Esophagus squamous epithelium (tissue), 5 donors: ENCODE measurements around the gene THBS3. TPM values are rescaled to one million over a fixed set of nuclear protein-coding genes. Genes with fewer than 3 reads are reported as not detected.

Experiments
- DNase-seq: peaks from one replicate; lab custom pipeline; 2025; lab: John Stamatoyannopoulos, UW
- H3K27ac ChIP-seq, 4 donors: fragments of 200-600 bp; sonication (generic); one replicate each; pipeline ENCODE4 v1.5.1; 2016 to 2019; ENCODE audit warnings: mild to moderate bottlenecking in 1 of 4
- H3K27me3 ChIP-seq, 4 donors: fragments of 200-600 bp; sonication (generic); 1 replicate in 3 of 4; 2 replicates in 1 of 4; pipeline versions ENCODE4 v1.5.1 to v1.6.0; 2017 to 2021; ENCODE audit warnings: antibody characterized with exemption in 1 of 4
- H3K36me3 ChIP-seq, 3 donors: fragments of 200-600 bp; sonication (generic); one replicate each; pipeline ENCODE4 v1.5.1; 2016 to 2019
- H3K4me1 ChIP-seq, 3 donors: fragments of 200-600 bp; sonication (generic); one replicate each; pipeline ENCODE4 v1.5.1; 2017 to 2019
- H3K4me3 ChIP-seq, 4 donors: fragments of 200-600 bp; sonication (generic); 1 replicate in 3 of 4; 2 replicates in 1 of 4; pipeline ENCODE4 v1.5.1; 2016 to 2019; ENCODE audit warnings: mild to moderate bottlenecking in 2 of 4, moderate library complexity in 1 of 4
- H3K9me3 ChIP-seq, 3 donors: fragments of 200-600 bp; sonication (generic); one replicate each; pipeline ENCODE4 v1.5.1; 2016 to 2019
- CTCF ChIP-seq, 6 experiments: fragments of 450-650 bp in 4 of 6; fragments of 200-600 bp in 2 of 6; sonication (generic) in 2 of 6; IDR thresholded peaks; one replicate each; pipeline ENCODE4 v1.5.1; 2016 to 2019; ENCODE audit warnings: antibody characterized with exemption in 6 of 6, mild to moderate bottlenecking in 4 of 6, moderate library complexity in 4 of 6
- POLR2A ChIP-seq, 4 donors: fragments of 450-650 bp; IDR thresholded peaks; one replicate each; pipeline ENCODE4 v1.6.1; 2017; ENCODE audit warnings: antibody characterized with exemption in 4 of 4, mild to moderate bottlenecking in 4 of 4, moderate library complexity in 3 of 4
- WGBS, 2 donors: methylation state at CpG; one replicate each; pipeline ENCODE4 v1.1.5; 2018; 5-methylcytosine and 5-hydroxymethylcytosine counted together
- intact Hi-C: fragments of 100-400 bp; cut with DNase I; formaldehyde crosslinking; loops from one replicate; pipeline ENCODE4 v1.15.0; 2022
- total RNA-seq, 4 donors: library from RNA; depleted of rRNA; stranded (reverse); fragments of >200 nt; gene quantifications; one replicate each; pipeline ENCODE4 v1.1.0, GENCODE V29; 2016
- donor health status: DM: yes; HTN: yes; CAD: no.

The THBS3 gene
- total RNA-seq, 4 donors from 2014 or later, result 8.7 to 18.5 (median 11.1) TPM

GRCh38 chr1:155171836-155172731 is 35.6 kb downstream of the THBS3 start:
- TF ChIP-seq POLR2A (IDR thresholded peaks at IDR 0.05), result no peak
- no peak for TF ChIP-seq CTCF (IDR thresholded peaks at IDR 0.05)
- H3K27me3 ChIP-seq, result peaks cover 0 to 29% (median 0%) of the 10 kb centered on the region in 4 donors
- peaks cover 26 to 58% (median 34%) of the 10 kb centered on the region in 3 donors for H3K4me1 ChIP-seq
- H3K36me3 ChIP-seq, result peaks cover 0 to 24% (median 13%) of the 10 kb centered on the region in 3 donors
- intact Hi-C loops, result no loop called here
- 43% methylated on average over 8 of the region's 8 CpGs for WGBS, 2 donors
- DNase-seq, result no peak
- peak overlapping the region; percentile 82 to 96 (median 94) for H3K4me3 ChIP-seq
- H3K9me3 ChIP-seq, result no peaks in the 10 kb centered on the region
- peak overlapping the region; percentile 92 to 99 (median 96) for H3K27ac ChIP-seq

GRCh38 chr1:155170806-155171205 is 36.9 kb downstream of the THBS3 start:
- 87 to 95% methylated on average over 5 to 7 of the region's 7 CpGs for WGBS, 2 donors
- TF ChIP-seq CTCF (IDR thresholded peaks at IDR 0.05), result no peak
- no peak for TF ChIP-seq POLR2A (IDR thresholded peaks at IDR 0.05)
- peaks cover 0 to 35% (median 0%) of the 10 kb centered on the region in 4 donors for H3K27me3 ChIP-seq
- no peak overlapping the region for H3K4me3 ChIP-seq
- peaks cover 0 to 24% (median 13%) of the 10 kb centered on the region in 3 donors for H3K36me3 ChIP-seq
- H3K27ac ChIP-seq, result no peak overlapping the region
- H3K4me1 ChIP-seq, result peaks cover 24 to 60% (median 32%) of the 10 kb centered on the region in 3 donors
- no peak for DNase-seq
- H3K9me3 ChIP-seq, result no peaks in the 10 kb centered on the region
- intact Hi-C loops, result no loop called here

DNA sequence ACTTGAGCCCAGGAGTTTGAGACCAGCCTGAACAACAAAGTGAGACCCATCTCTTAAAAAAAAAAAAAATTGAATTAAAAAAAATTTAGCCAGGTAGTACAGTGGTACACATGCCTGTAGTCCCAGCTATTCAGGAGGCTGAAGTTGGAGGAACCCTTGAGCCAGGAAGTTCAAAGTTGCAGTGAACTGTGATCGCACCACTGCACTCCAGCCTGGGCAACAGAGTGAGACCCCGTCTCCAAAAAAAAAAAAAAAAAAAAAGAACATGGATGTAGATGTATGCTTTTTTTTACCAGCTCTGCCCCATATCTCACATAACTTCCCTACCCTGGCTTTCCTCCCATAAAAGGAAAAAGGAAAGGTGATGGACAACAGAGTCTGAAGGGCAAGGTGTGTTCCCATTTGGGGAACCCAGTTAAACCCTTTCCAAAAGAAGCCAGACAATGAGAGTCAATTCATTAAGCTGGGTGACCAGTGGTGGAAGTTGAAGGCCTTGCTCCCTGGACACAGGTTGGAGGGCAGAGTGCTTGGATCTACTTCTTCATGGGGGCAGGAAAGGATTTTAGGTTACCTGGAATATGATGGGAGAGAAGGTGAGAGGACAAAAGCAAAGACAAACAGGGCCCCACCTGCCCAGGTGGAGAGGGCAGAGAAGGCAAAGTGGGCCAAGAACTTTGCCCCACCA is 37.5 kb downstream of the THBS3 start:
- WGBS, 2 donors, result 75 to 88% methylated on average over 2 of the region's 2 CpGs
- DNase-seq, result no peak
- H3K4me1 ChIP-seq, result peaks cover 24 to 62% (median 32%) of the 10 kb centered on the region in 3 donors

DNA sequence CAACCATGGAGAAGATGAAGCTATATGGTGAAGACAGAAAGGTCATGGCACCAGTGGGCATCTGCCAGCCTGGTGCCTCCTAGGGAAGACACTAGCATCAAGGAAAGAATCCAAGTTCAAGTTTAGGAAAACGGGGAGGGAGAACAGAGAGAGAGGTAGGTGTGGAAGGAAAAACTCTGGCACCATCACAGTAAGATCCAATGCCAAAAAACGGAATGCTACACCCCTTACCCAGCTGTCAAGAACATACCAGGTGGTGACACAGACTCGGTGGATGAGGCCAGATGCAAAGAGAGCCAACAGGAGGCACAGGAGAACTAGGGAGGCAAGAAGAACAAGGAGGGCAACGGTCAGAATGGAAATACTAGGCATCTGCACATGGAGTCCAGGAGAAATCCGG is 38.2 kb downstream of the THBS3 start:
- intact Hi-C loops, result loop anchor here (2.0 kb wide), 1 partner anchor 77 kb away; no protein-coding TSS in a partner anchor
- TF ChIP-seq CTCF (IDR thresholded peaks at IDR 0.05), result no peak
- no peak for TF ChIP-seq POLR2A (IDR thresholded peaks at IDR 0.05)
- Histone ChIP-seq H3K27me3 (peaks cover 0 to 22% (median 0%) of the 10 kb centered on the region in 4 donors), H3K27ac (no peak overlapping the region), H3K4me3 (no peak overlapping the region), H3K9me3 (no peaks in the 10 kb centered on the region), H3K4me1 (peaks cover 21 to 57% (median 31%) of the 10 kb centered on the region in 3 donors), H3K36me3 (peaks cover 0 to 24% (median 13%) of the 10 kb centered on the region in 3 donors)
- no peak for DNase-seq
- WGBS, 2 donors, result 63 to 67% methylated on average over 5 of the region's 5 CpGs

More for the DNA sequence above, 37.5 kb downstream of the THBS3 start:
- TF ChIP-seq POLR2A (IDR thresholded peaks at IDR 0.05), result no peak
- TF ChIP-seq CTCF (IDR thresholded peaks at IDR 0.05), result no peak
- H3K27ac ChIP-seq, result no peak overlapping the region
- intact Hi-C loops, result no loop called here
- no peaks in the 10 kb centered on the region for H3K9me3 ChIP-seq
- peaks cover 0 to 24% (median 13%) of the 10 kb centered on the region in 3 donors for H3K36me3 ChIP-seq
- H3K27me3 ChIP-seq, result peaks cover 0 to 29% (median 0%) of the 10 kb centered on the region in 4 donors
- H3K4me3 ChIP-seq, result no peak overlapping the region
